Panc1 (cell line): ENCODE data around the gene IQCN.

Experiments
- POLR2AphosphoS5 ChIP-seq: IDR thresholded peaks from 2 replicates; pipeline ENCODE4 v1.6.1; 2012; ENCODE audit warnings: mild to moderate bottlenecking, low read depth, low read length, moderate library complexity
- TCF7L2 ChIP-seq: IDR thresholded peaks from 2 replicates; pipeline ENCODE4 v1.6.1; 2011; ENCODE audit warnings: mild to moderate bottlenecking, low read depth, low read length, inconsistent platforms
- TF ChIP-seq, protein P1 (sequence below): fragments of 450-650 bp; IDR thresholded peaks from 2 replicates; pipeline ENCODE4 v1.5.1; 2017; ENCODE audit warnings: mild to moderate bottlenecking
- TF ChIP-seq, protein P2 (sequence below), 2 experiments: IDR thresholded peaks; 2 replicates each; pipeline ENCODE4 v1.6.1; 2011 to 2012; ENCODE audit warnings: low read depth in 2 of 2, control low read depth in 1 of 2, low read length in 1 of 2, mild to moderate bottlenecking in 1 of 2, moderate library complexity in 1 of 2; ENCODE audit not compliant: insufficient read depth in 1 of 2

DNA sequence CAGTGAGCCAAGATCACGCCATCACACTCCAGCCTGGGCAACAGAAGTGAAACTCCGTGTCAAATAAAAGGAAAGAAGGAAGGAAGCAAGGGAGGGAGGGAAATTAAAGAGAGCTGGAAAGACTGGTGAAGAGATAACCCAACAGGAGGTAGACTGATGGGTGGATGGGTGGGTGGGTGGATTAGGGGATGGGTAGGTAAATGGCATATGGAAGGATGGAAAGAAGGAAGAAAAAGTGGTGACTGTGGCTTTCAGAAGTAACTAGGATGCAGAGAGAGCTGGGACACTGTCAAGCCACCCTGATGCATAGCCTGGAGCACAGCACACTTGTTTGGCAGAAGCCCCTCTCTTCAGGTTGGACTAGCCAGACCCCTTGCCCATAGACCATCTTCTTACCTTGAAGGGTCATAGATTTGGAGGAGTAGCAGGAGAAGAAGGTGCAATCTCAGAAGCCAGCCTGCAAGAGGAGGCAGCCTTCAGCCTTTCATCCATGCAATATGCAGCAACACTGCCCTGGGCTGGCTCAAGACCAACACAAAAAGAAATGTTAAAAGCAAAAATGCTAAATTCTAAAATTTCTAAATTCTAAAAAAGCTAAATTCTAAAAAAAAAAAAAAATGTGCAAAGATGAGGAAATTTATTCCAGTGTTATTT is 5.1 kb downstream of the IQCN start:
- TF ChIP-seq, protein P1, sequence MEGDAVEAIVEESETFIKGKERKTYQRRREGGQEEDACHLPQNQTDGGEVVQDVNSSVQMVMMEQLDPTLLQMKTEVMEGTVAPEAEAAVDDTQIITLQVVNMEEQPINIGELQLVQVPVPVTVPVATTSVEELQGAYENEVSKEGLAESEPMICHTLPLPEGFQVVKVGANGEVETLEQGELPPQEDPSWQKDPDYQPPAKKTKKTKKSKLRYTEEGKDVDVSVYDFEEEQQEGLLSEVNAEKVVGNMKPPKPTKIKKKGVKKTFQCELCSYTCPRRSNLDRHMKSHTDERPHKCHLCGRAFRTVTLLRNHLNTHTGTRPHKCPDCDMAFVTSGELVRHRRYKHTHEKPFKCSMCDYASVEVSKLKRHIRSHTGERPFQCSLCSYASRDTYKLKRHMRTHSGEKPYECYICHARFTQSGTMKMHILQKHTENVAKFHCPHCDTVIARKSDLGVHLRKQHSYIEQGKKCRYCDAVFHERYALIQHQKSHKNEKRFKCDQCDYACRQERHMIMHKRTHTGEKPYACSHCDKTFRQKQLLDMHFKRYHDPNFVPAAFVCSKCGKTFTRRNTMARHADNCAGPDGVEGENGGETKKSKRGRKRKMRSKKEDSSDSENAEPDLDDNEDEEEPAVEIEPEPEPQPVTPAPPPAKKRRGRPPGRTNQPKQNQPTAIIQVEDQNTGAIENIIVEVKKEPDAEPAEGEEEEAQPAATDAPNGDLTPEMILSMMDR = no peak
- TF ChIP-seq POLR2AphosphoS5 = no peak
- TF ChIP-seq, protein P2, sequence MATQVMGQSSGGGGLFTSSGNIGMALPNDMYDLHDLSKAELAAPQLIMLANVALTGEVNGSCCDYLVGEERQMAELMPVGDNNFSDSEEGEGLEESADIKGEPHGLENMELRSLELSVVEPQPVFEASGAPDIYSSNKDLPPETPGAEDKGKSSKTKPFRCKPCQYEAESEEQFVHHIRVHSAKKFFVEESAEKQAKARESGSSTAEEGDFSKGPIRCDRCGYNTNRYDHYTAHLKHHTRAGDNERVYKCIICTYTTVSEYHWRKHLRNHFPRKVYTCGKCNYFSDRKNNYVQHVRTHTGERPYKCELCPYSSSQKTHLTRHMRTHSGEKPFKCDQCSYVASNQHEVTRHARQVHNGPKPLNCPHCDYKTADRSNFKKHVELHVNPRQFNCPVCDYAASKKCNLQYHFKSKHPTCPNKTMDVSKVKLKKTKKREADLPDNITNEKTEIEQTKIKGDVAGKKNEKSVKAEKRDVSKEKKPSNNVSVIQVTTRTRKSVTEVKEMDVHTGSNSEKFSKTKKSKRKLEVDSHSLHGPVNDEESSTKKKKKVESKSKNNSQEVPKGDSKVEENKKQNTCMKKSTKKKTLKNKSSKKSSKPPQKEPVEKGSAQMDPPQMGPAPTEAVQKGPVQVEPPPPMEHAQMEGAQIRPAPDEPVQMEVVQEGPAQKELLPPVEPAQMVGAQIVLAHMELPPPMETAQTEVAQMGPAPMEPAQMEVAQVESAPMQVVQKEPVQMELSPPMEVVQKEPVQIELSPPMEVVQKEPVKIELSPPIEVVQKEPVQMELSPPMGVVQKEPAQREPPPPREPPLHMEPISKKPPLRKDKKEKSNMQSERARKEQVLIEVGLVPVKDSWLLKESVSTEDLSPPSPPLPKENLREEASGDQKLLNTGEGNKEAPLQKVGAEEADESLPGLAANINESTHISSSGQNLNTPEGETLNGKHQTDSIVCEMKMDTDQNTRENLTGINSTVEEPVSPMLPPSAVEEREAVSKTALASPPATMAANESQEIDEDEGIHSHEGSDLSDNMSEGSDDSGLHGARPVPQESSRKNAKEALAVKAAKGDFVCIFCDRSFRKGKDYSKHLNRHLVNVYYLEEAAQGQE (IDR thresholded peaks at IDR 0.05; ENCODE audit: insufficient read depth in 1 of 2, low read depth in 2 of 2, low read length in 1 of 2) = no peak
- TF ChIP-seq TCF7L2 = no peak
